OCI-LY7 (cell line): Measurements from ENCODE around the gene PRAMEF2. TPM values are rescaled to one million over a fixed set of nuclear protein-coding genes. Genes with fewer than 3 reads are reported as not detected.
"Not testable (repeated sequence)": the region's sequence is repeated elsewhere in the genome, so short reads cannot be mapped to it uniquely, and the experiment has no call there.

Experiments
- BruUV-seq: library from RNA; stranded (reverse); fragments of 400-500 nt; replicated peaks from 2 replicates; lab custom pipeline; 2021; lab: Mats Ljungman, UMichigan
- CTCF ChIA-PET: fragments of 300-600 bp; sonication (Branson Sonifier 250); formaldehyde crosslinking; loops from one replicate; lab custom pipeline; 2022; ENCODE audit warnings: antibody characterized with exemption; ENCODE audit not compliant: unreplicated experiment; lab: Charles Lee
- POLR2A ChIA-PET: fragments of 300-600 bp; sonication (Branson Sonifier 250); formaldehyde crosslinking; loops from one replicate; lab custom pipeline; 2022; ENCODE audit warnings: antibody characterized with exemption; lab: Charles Lee
- DNase-seq: peaks from one replicate; pipeline ENCODE4 v3.0.0-alpha.2; 2015; ENCODE audit warnings: low spot score
- H2AFZ ChIP-seq: fragments of 200-600 bp; sonication (generic), shearing (Covaris generic); 2 replicates; pipeline ENCODE4 v1.6.1; 2014; ENCODE audit warnings: mild to moderate bottlenecking, antibody characterized with exemption, low read length, moderate library complexity
- H3K27ac ChIP-seq: fragments of 200-600 bp; sonication (generic); 2 replicates; pipeline ENCODE4 v1.5.1; 2014; ENCODE audit warnings: mixed run types, low read depth, mild to moderate bottlenecking, moderate library complexity, low read length, inconsistent platforms; ENCODE audit not compliant: poor library complexity, severe bottlenecking
- H3K36me3 ChIP-seq: fragments of 200-600 bp; sonication (generic); 2 replicates; pipeline ENCODE4 v1.6.1; 2014; ENCODE audit warnings: mild to moderate bottlenecking, antibody characterized with exemption, low read length, moderate library complexity, mixed read lengths; ENCODE audit not compliant: insufficient read depth
- H3K4me1 ChIP-seq: fragments of 200-600 bp; sonication (generic); 2 replicates; pipeline ENCODE4 v1.5.1; 2014; ENCODE audit warnings: mild to moderate bottlenecking, low read length; ENCODE audit not compliant: insufficient read depth, poor library complexity, severe bottlenecking
- H3K4me2 ChIP-seq: fragments of 200-600 bp; sonication (generic); 2 replicates; pipeline ENCODE4 v1.6.1; 2014; ENCODE audit warnings: mild to moderate bottlenecking, low read length
- H3K4me3 ChIP-seq: fragments of 200-600 bp; sonication (generic); 2 replicates; pipeline ENCODE4 v1.5.1; 2014; ENCODE audit warnings: mild to moderate bottlenecking, low read depth, low read length; ENCODE audit not compliant: poor library complexity, severe bottlenecking
- H3K79me2 ChIP-seq: fragments of 200-600 bp; sonication (generic); 2 replicates; pipeline ENCODE4 v1.6.1; 2016; ENCODE audit warnings: low read depth, mild to moderate bottlenecking, low read length, moderate library complexity, mixed read lengths; ENCODE audit not compliant: insufficient read depth
- H3K9me2 ChIP-seq: fragments of 200-600 bp; sonication (generic); 2 replicates; pipeline ENCODE4 v1.6.1; 2016; ENCODE audit warnings: mild to moderate bottlenecking, low read length, mixed read lengths; ENCODE audit not compliant: insufficient read depth
- H3K9me3 ChIP-seq: fragments of 200-600 bp; sonication (generic); 2 replicates; pipeline ENCODE4 v1.6.1; 2014; ENCODE audit warnings: mild to moderate bottlenecking, mixed run types, low read length, mixed read lengths
- H4K20me1 ChIP-seq: fragments of 200-600 bp; sonication (generic); 2 replicates; pipeline ENCODE4 v1.6.1; 2014; ENCODE audit warnings: mild to moderate bottlenecking, antibody characterized with exemption, low read length, moderate library complexity, mixed read lengths; ENCODE audit not compliant: insufficient read depth
- EZH2phosphoT487 ChIP-seq: fragments of 200-600 bp; sonication (generic); IDR thresholded peaks from 2 replicates; pipeline ENCODE4 v1.6.1; 2018; ENCODE audit warnings: low read depth, borderline replicate concordance, mild to moderate bottlenecking, mixed run types, antibody characterized with exemption, low read length, moderate library complexity, mixed read lengths
- intact Hi-C: fragments of 100-400 bp; cut with micrococcal nuclease; formaldehyde crosslinking; loops from one replicate; pipeline ENCODE4 v1.10.0; 2022; ENCODE audit not compliant: unreplicated experiment
- total RNA-seq, 2 experiments: library from RNA; depleted of rRNA in 1 of 2; stranded (reverse); fragments of >200 nt in 1 of 2; shearing (Covaris generic) in 1 of 2; gene quantifications; 2 replicates each; pipeline ENCODE4 v1.2.3, GENCODE V29; 2014 to 2022

The PRAMEF2 gene
- total RNA-seq, 2 experiments from 2014 or later = not detected

DNA sequence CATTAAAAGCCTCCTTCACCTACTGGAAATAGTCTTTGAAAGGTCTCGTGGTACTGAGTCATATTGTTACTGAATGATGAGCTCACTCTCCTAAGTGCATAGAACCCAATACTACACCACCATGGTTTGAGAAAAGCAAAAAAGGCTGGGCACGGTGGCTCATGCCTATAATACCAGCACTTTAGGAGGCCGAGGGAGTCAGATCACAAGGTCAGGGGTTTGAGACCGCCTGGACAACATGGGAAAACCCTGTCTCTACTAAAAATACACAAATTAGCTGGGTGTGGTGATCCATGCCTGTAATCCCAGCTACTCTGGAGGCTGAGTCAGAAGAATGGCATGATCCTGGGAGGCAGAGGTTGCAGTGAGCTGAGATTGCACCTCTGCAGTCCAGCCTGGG, 5.1 kb upstream of the PRAMEF2 start:
- no peak overlapping the region for H3K4me2 ChIP-seq
- H3K79me2 ChIP-seq = no peaks in the 10 kb centered on the region
- ChIA-PET POLR2A (no interaction called here), CTCF (no interaction called here)
- H3K9me3 ChIP-seq = no peaks in the 10 kb centered on the region
- BruUV-seq = no TSS peak
- H3K9me2 ChIP-seq = no peaks in the 10 kb centered on the region
- no peak overlapping the region for H3K27ac ChIP-seq
- no peak overlapping the region for H2AFZ ChIP-seq
- H3K36me3 ChIP-seq = no peaks in the 10 kb centered on the region
- no peak for TF ChIP-seq EZH2phosphoT487
- no peaks in the 10 kb centered on the region for H3K4me1 ChIP-seq
- no peaks in the 10 kb centered on the region for H4K20me1 ChIP-seq
- intact Hi-C loops = no loop called here
- no peak overlapping the region for H3K4me3 ChIP-seq
- DNase-seq = no peak

DNA sequence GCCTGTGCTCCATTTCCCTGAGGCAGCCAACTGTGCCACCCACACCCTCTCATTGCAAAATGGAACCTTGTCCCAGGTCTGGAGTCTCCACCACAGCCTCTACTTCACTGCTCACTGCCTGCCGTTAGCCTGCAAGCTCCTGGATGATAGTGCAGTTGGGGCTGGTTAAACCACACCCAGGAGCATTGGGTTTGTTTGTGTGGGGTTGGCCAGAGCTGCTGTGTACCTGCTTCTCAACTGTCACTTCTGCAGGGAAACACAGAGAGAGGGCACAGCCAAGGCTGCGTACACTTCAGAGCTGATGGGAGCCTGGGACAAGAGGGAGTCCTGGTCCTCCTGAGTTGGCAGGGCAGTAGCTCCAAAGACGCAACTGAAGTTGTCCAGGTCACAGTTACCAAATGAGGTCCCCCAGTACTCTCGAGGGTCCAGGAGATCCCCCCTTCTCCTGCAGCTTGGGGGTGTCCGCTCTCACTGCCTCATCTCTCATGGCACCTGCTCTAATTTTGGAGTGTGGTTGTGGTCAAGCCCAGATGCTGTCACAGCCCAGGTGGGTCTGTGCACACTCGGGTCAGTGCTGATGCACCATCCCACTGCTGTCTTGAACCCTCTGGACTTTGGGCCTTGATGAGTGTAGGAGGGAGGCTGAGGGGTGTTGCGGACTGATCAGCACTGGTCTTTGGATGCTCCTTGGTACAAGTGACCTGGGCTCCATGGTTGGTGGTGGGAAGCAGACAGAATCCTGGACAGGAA, 6.4 kb downstream of the PRAMEF2 start:
- CTCF ChIA-PET, H3K27ac ChIP-seq, H3K9me2 ChIP-seq, H3K36me3 ChIP-seq, POLR2A ChIA-PET, H4K20me1 ChIP-seq, BruUV-seq, H2AFZ ChIP-seq, H3K4me3 ChIP-seq, H3K79me2 ChIP-seq, H3K9me3 ChIP-seq, DNase-seq, intact Hi-C loops, H3K4me1 ChIP-seq, H3K4me2 ChIP-seq: not testable (repeated sequence)

GRCh38 chr1:12878453-12878852, 21.6 kb downstream of the PRAMEF2 start:
- H3K9me2 ChIP-seq, POLR2A ChIA-PET, CTCF ChIA-PET, DNase-seq, H4K20me1 ChIP-seq, H3K4me2 ChIP-seq, H3K79me2 ChIP-seq, H3K36me3 ChIP-seq, H3K27ac ChIP-seq, intact Hi-C loops, H3K4me1 ChIP-seq, BruUV-seq, H3K9me3 ChIP-seq, H2AFZ ChIP-seq, H3K4me3 ChIP-seq: not testable (repeated sequence)

GRCh38 chr1:12886101-12886500, 29.2 kb downstream of the PRAMEF2 start, which contains the start of gene PRAMEF4:
PRAMEF4 (minus strand) TSS chr1:12886201; CDS start chr1:12883394, 2,807 bp downstream.
- H3K9me2 ChIP-seq, H3K79me2 ChIP-seq, POLR2A ChIA-PET, H3K9me3 ChIP-seq, H3K4me2 ChIP-seq, intact Hi-C loops, H2AFZ ChIP-seq, H3K36me3 ChIP-seq, DNase-seq, H3K4me3 ChIP-seq, CTCF ChIA-PET, BruUV-seq, H3K4me1 ChIP-seq, H3K27ac ChIP-seq, H4K20me1 ChIP-seq: not testable (repeated sequence)

GRCh38 chr1:12898170-12898569, 41.3 kb downstream of the PRAMEF2 start, which contains the start of gene PRAMEF10:
PRAMEF10 (minus strand) TSS chr1:12898270; CDS start chr1:12895847, 2,423 bp downstream.
- BruUV-seq, POLR2A ChIA-PET, CTCF ChIA-PET: not testable (repeated sequence)

DNA sequence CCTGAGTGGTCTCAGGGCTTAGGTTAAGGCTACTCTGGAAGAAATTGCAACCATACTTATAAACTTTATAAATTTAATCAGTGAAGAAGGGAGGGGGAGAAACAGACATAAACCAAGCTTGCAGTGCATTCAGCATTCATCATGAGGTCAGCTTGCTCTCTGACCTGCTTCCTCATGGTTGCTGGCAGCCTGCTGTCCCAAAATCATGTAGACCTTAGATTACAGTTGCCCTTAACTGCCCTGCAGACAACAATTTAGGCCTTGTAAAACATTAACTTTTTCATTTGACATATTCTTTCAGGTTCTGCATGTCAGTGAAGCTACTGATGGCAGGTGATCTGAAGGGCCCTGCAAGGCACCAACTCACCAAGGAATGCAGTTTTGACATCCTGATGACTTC, 42.3 kb downstream of the PRAMEF2 start:
- BruUV-seq, H3K4me2 ChIP-seq, H3K9me3 ChIP-seq, H3K27ac ChIP-seq, H3K79me2 ChIP-seq, intact Hi-C loops, H3K9me2 ChIP-seq, H4K20me1 ChIP-seq, DNase-seq, H3K4me3 ChIP-seq, H3K4me1 ChIP-seq, H3K36me3 ChIP-seq, CTCF ChIA-PET, POLR2A ChIA-PET, H2AFZ ChIP-seq: not testable (repeated sequence)

More at GRCh38 chr1:12898170-12898569, 41.3 kb downstream of the PRAMEF2 start, which contains the start of gene PRAMEF10:
- H3K36me3 ChIP-seq, H3K4me1 ChIP-seq, H3K9me3 ChIP-seq, DNase-seq, intact Hi-C loops, H3K27ac ChIP-seq, H3K4me3 ChIP-seq, H2AFZ ChIP-seq, H3K79me2 ChIP-seq, H3K9me2 ChIP-seq, H4K20me1 ChIP-seq, H3K4me2 ChIP-seq: not testable (repeated sequence)
